K562 (cell line): Measurements from ENCODE around the gene DNM1. TPM values are rescaled to one million over a fixed set of nuclear protein-coding genes. Genes with fewer than 3 reads are reported as not detected.

Experiments used
- GTF2E2 ChIP-seq: fragments of 200-800 bp; sonication (Bioruptor generic); IDR thresholded peaks from 2 replicates; pipeline ENCODE4 v1.6.1; 2016; ENCODE audit warnings: missing genetic modification characterization, missing compliant biosample characterization
- HNRNPL ChIP-seq: fragments of 200-400 bp; formaldehyde crosslinking; IDR thresholded peaks from 2 replicates; pipeline ENCODE4 v1.6.1; 2017; ENCODE audit warnings: low read depth, mild to moderate bottlenecking, low read length
- KAT7 ChIP-seq: sonication (generic); formaldehyde crosslinking; IDR thresholded peaks from 2 replicates; pipeline ENCODE4 v1.8.0; 2022; ENCODE audit warnings: missing genetic modification reagents, mild to moderate bottlenecking, borderline replicate concordance
- KLF13 ChIP-seq: fragments of 450-650 bp; IDR thresholded peaks from 2 replicates; pipeline ENCODE4 v1.6.1; 2016; ENCODE audit warnings: missing genetic modification characterization, low read depth, mild to moderate bottlenecking, missing compliant biosample characterization, moderate library complexity, borderline replicate concordance
- MBD2 ChIP-seq: sonication (generic); IDR thresholded peaks from 2 replicates; pipeline ENCODE4 v1.6.1; 2016; ENCODE audit warnings: low read depth, borderline replicate concordance
- NONO ChIP-seq, 2 experiments: fragments of 200-400 bp in 1 of 2; fragments of 450-650 bp in 1 of 2; formaldehyde crosslinking in 1 of 2; IDR thresholded peaks; 2 replicates each; pipeline ENCODE4 v1.6.1; 2017; ENCODE audit warnings: low read depth in 2 of 2, mild to moderate bottlenecking in 2 of 2, moderate library complexity in 2 of 2, low read length in 1 of 2
- PHTF2 ChIP-seq: fragments of 250-450 bp; sonication (Bioruptor Pico); IDR thresholded peaks from 2 replicates; pipeline ENCODE4 v1.5.0; 2021; ENCODE audit warnings: mild to moderate bottlenecking
- POLR2G ChIP-seq: fragments of 200-400 bp; formaldehyde crosslinking; IDR thresholded peaks from 2 replicates; pipeline ENCODE4 v1.6.1; 2017; ENCODE audit warnings: low read depth, mild to moderate bottlenecking, antibody characterized with exemption, low read length, moderate library complexity
- PRMT5 ChIP-seq: sonication (generic); formaldehyde crosslinking; IDR thresholded peaks from 2 replicates; pipeline ENCODE4 v1.5.0; 2020; ENCODE audit warnings: missing genetic modification reagents
- RBFOX2 ChIP-seq: fragments of 200-400 bp; formaldehyde crosslinking; IDR thresholded peaks from 2 replicates; pipeline ENCODE4 v1.6.1; 2017; ENCODE audit warnings: low read depth, mild to moderate bottlenecking, low read length, moderate library complexity
- TBL1XR1 ChIP-seq, 2 experiments: IDR thresholded peaks; 2 replicates each; pipeline ENCODE4 v1.6.1; 2012; ENCODE audit warnings: improper control_type of control experiment in 2 of 2, low read length in 2 of 2, mild to moderate bottlenecking in 1 of 2
- YY1 ChIP-seq, 3 experiments: IDR thresholded peaks; 2 replicates each; pipeline ENCODE4 v1.6.1; 2011; ENCODE audit warnings: low read length in 2 of 3, mild to moderate bottlenecking in 2 of 3, moderate library complexity in 2 of 3, borderline replicate concordance in 1 of 3, control low read depth in 1 of 3, low read depth in 1 of 3; ENCODE audit not compliant: insufficient read depth in 3 of 3, insufficient replicate concordance in 2 of 3, control insufficient read depth in 1 of 3, insufficient read length in 1 of 3; ENCODE audit errors: extremely low read depth in 1 of 3
- ZFPM2 ChIP-seq: fragments of 250-450 bp; sonication (Bioruptor Pico); IDR thresholded peaks from 2 replicates; pipeline ENCODE4 v1.5.1; 2022; ENCODE audit warnings: mild to moderate bottlenecking
- ZNF444 ChIP-seq: fragments of 250-450 bp; sonication (Bioruptor Pico); IDR thresholded peaks from 2 replicates; pipeline ENCODE4 v1.4.0; 2020; ENCODE audit warnings: mild to moderate bottlenecking, moderate library complexity
- ZNF512 ChIP-seq: IDR thresholded peaks from 2 replicates; pipeline ENCODE4 v1.6.1; 2016; ENCODE audit warnings: missing genetic modification characterization, missing compliant biosample characterization
- ZNF592 ChIP-seq: fragments of 450-650 bp; IDR thresholded peaks from 2 replicates; pipeline ENCODE4 v1.6.1; 2017; ENCODE audit warnings: antibody characterized with exemption, mild to moderate bottlenecking
- ZNF639 ChIP-seq, 2 experiments: fragments of 200-800 bp in 1 of 2; sonication (Bioruptor generic) in 1 of 2; sonication (generic) in 1 of 2; formaldehyde crosslinking in 1 of 2; IDR thresholded peaks in 1 of 2; conservative IDR thresholded peaks in 1 of 2; 2 replicates each; pipeline versions ENCODE4 v1.5.0 to v1.6.1; 2016 to 2020; ENCODE audit warnings: missing compliant biosample characterization in 1 of 2, missing genetic modification characterization in 1 of 2, missing genetic modification reagents in 1 of 2
- ZNF655 ChIP-seq: fragments of 250-450 bp; sonication (Bioruptor Pico); IDR thresholded peaks from 2 replicates; pipeline ENCODE4 v1.5.0; 2021
- polyA plus RNA-seq, 8 experiments: library from polyadenylated mRNA; depleted of rRNA in 4 of 8; stranded (reverse) in 5 of 8; unstranded in 3 of 8; fragments of >200 nt; fragmentation: Nextera tagmentation in 2 of 8; fragmentation: Illumina TruSeq in 1 of 8; extraction: Ambion mirVana in 2 of 8; extraction: Trizol in 1 of 8; gene quantifications; 2 replicates each; pipeline versions ENCODE4 v1.2.1 to v1.2.3, GENCODE V29; 2011 to 2014; ENCODE audit warnings: inconsistent platforms in 1 of 8, missing spikeins in 1 of 8
- total RNA-seq, 7 experiments: library from RNA; depleted of rRNA in 6 of 7; stranded (reverse); fragments of >200 nt in 6 of 7; fragmentation: Illumina TruSeq in 2 of 7; extraction: Trizol in 2 of 7; gene quantifications; 2 replicates each; pipeline versions ENCODE4 v1.2.1 to v1.2.3, GENCODE V29; 2011 to 2021; ENCODE audit warnings: low replicate concordance in 1 of 7

DNM1 gene
- total and polyA plus RNA-seq, 9 of the 15 experiments (the other 6 are each of a cell fraction or from before 2014, with no cell fraction given), result 0.39 to 23.1 (median 9.1) TPM

GRCh38 chr9:128191406-128192046 lies 11.7 kb upstream of the DNM1 start, which contains the start of gene CIZ1 (continued):
- TF ChIP-seq ZNF512 (tag) (no peak), ZNF444 (CRISPR knock-in tag) (no peak), KLF13 (tag) (peak; percentile 93), ZNF639 (CRISPR knock-in tag; conservative IDR thresholded peaks at IDR 0.05 in 1 of 2, IDR thresholded peaks at IDR 0.05 in 1 of 2) (no peak), TBL1XR1 (IDR thresholded peaks at IDR 0.05; ENCODE audit: low read length in 2 of 2) (peak in 1 of 2 experiments; percentile 49; a peak in 2 of 4 replicates), MBD2 (no peak), NONO (IDR thresholded peaks at IDR 0.05; ENCODE audit: low read depth in 2 of 2, low read length in 1 of 2) (peak in 1 of 2 experiments; percentile 97; a peak in 2 of 4 replicates), YY1 (IDR thresholded peaks at IDR 0.05; ENCODE audit: borderline replicate concordance in 1 of 3, control insufficient read depth in 1 of 3, extremely low read depth in 1 of 3, insufficient read depth in 3 of 3, insufficient read length in 1 of 3, insufficient replicate concordance in 2 of 3, low read depth in 1 of 3, low read length in 2 of 3) (peak in 2 of 3 experiments; percentile 80 to 81), PHTF2 (CRISPR knock-in tag) (no peak), ZNF655 (CRISPR knock-in tag) (peak; percentile 50; the same call in 1 of the 2 replicates), PRMT5 (CRISPR knock-in tag) (no peak), KAT7 (no peak), RBFOX2 (peak; percentile 97), ZNF592 (no peak), HNRNPL (peak; percentile 96), POLR2G (peak; percentile 99), GTF2E2 (tag) (peak; percentile 99), ZFPM2 (peak; percentile 88)
